Measurements from ENCODE around the gene HOXD4. TPM values are rescaled to one million over a fixed set of nuclear protein-coding genes. Genes with fewer than 3 reads are reported as not detected.

The HOXD4 gene
- total and polyA plus RNA-seq, 2 of the 4 experiments (the other 2 are of a cell fraction) = not detected

- no peak overlapping the region for H2BK120ac ChIP-seq (ENCODE audit: low read depth, low read length)
- no peak overlapping the region for H3K56ac ChIP-seq (ENCODE audit: extremely low read depth, insufficient read depth, low read length)
- H3K23ac ChIP-seq (ENCODE audit: low read depth, low read length) = no peak overlapping the region
- H3K9me3 ChIP-seq (ENCODE audit: control insufficient read depth, insufficient read depth, low read length) = peaks cover 8% of the 10 kb centered on the region
- H3K4ac ChIP-seq (ENCODE audit: low read depth, low read length) = no peak overlapping the region
- CTCF ChIA-PET = interaction anchor here (0.7 kb wide), 1 partner anchor 272 kb away, joined by 3 read pairs; no protein-coding TSS in a partner anchor
- no peak overlapping the region for H2AK9ac ChIP-seq (replicated peaks; ENCODE audit: low read depth, low read length, poor library complexity)
- ATAC-seq (ENCODE audit: low read depth) (no peak), DNase-seq (no peak)
- POLR2A ChIA-PET (ENCODE audit: unreplicated experiment) = no interaction called here
- in situ Hi-C loops (cut with MboI; ENCODE audit: low sequenced_read_pairs) = no loop called here
- no peak overlapping the region for H2AK5ac ChIP-seq (ENCODE audit: low read depth, low read length)
- no peaks in the 10 kb centered on the region for H3K36me3 ChIP-seq (ENCODE audit: control insufficient read depth, insufficient read depth, low read length)
- no peak overlapping the region for H3K18ac ChIP-seq (ENCODE audit: low read depth, low read length)
- no peak overlapping the region for H3K27ac ChIP-seq (ENCODE audit: insufficient read depth, low read length)
- H4K5ac ChIP-seq (ENCODE audit: low read depth, low read length) = no peak overlapping the region
- H2BK15ac ChIP-seq (ENCODE audit: low read depth, low read length) = no peak overlapping the region
- H4K20me1 ChIP-seq (ENCODE audit: insufficient read depth, low read length) = no peaks in the 10 kb centered on the region
- H2BK20ac ChIP-seq (ENCODE audit: low read depth, low read length) = no peak overlapping the region
- H3K4me3 ChIP-seq (ENCODE audit: insufficient read depth, low read depth, low read length) = no peak overlapping the region
- peaks cover 61% of the 10 kb centered on the region for H3K27me3 ChIP-seq (ENCODE audit: control insufficient read depth, insufficient read depth, low read length)
- no peak overlapping the region for H2AFZ ChIP-seq (replicated peaks; ENCODE audit: low read length, poor library complexity)
- TF ChIP-seq CHD1 (IDR thresholded peaks at IDR 0.05; ENCODE audit: low read depth, low read length) = no peak
- no peak for TF ChIP-seq FOS (IDR thresholded peaks at IDR 0.05; ENCODE audit: low read depth, low read length)
- TF ChIP-seq CEBPB (IDR thresholded peaks at IDR 0.05; ENCODE audit: low read depth, low read length) = no peak
- TF ChIP-seq SMC3 (IDR thresholded peaks at IDR 0.05; ENCODE audit: low read depth, low read length) = no peak
- TF ChIP-seq, protein P1, sequence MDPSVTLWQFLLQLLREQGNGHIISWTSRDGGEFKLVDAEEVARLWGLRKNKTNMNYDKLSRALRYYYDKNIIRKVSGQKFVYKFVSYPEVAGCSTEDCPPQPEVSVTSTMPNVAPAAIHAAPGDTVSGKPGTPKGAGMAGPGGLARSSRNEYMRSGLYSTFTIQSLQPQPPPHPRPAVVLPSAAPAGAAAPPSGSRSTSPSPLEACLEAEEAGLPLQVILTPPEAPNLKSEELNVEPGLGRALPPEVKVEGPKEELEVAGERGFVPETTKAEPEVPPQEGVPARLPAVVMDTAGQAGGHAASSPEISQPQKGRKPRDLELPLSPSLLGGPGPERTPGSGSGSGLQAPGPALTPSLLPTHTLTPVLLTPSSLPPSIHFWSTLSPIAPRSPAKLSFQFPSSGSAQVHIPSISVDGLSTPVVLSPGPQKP (IDR thresholded peaks at IDR 0.05; ENCODE audit: borderline replicate concordance, low read depth, low read length) = no peak
- TF ChIP-seq, protein P2, sequence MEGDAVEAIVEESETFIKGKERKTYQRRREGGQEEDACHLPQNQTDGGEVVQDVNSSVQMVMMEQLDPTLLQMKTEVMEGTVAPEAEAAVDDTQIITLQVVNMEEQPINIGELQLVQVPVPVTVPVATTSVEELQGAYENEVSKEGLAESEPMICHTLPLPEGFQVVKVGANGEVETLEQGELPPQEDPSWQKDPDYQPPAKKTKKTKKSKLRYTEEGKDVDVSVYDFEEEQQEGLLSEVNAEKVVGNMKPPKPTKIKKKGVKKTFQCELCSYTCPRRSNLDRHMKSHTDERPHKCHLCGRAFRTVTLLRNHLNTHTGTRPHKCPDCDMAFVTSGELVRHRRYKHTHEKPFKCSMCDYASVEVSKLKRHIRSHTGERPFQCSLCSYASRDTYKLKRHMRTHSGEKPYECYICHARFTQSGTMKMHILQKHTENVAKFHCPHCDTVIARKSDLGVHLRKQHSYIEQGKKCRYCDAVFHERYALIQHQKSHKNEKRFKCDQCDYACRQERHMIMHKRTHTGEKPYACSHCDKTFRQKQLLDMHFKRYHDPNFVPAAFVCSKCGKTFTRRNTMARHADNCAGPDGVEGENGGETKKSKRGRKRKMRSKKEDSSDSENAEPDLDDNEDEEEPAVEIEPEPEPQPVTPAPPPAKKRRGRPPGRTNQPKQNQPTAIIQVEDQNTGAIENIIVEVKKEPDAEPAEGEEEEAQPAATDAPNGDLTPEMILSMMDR (conservative IDR thresholded peaks at IDR 0.05; ENCODE audit: low read depth, low read length) = no peak
- no peak for TF ChIP-seq NFE2L2 (IDR thresholded peaks at IDR 0.05; ENCODE audit: low read depth, low read length)
- intact Hi-C loops (cut with micrococcal nuclease) = no loop called here
- H3K9me1 ChIP-seq (ENCODE audit: insufficient read depth, low read length) = no peaks in the 10 kb centered on the region
- H3K4me2 ChIP-seq (ENCODE audit: low read depth, low read length) = no peak overlapping the region
- H3K4me1 ChIP-seq (ENCODE audit: control insufficient read depth, insufficient read depth, low read length) = no peaks in the 10 kb centered on the region
- no peak overlapping the region for H3K14ac ChIP-seq (replicated peaks; ENCODE audit: low read depth, low read length)
- no peaks in the 10 kb centered on the region for H3K79me1 ChIP-seq (ENCODE audit: low read depth in 1 of 2, low read length in 2 of 2)
- no peak overlapping the region for H4K91ac ChIP-seq (ENCODE audit: insufficient read depth, low read depth, low read length)
- no peak overlapping the region for H2BK5ac ChIP-seq (ENCODE audit: low read depth, low read length, poor library complexity, severe bottlenecking)
- no peak overlapping the region for H4K8ac ChIP-seq (ENCODE audit: low read depth in 2 of 2, low read length in 2 of 2)
- H3K9ac ChIP-seq (ENCODE audit: low read depth, low read length) = no peak overlapping the region
- dilution Hi-C loops (cut with HindIII; ENCODE audit: low sequenced_read_pairs, unreplicated experiment) = no loop called here
- no CpG with 5 or more reads among the region's 2 CpGs for WGBS, 2 experiments (ENCODE audit: extremely low coverage in 2 of 2, insufficient read length in 1 of 2)
- BruUV-seq (replicated peaks) = no TSS peak
Observed at GRCh38 chr2:176169711-176170110, 18.4 kb downstream of the HOXD4 start.
